Endodermal cell (in vitro differentiated cells): Measurements from ENCODE around the gene OR2A14. TPM values are rescaled to one million over a fixed set of nuclear protein-coding genes. Genes with fewer than 3 reads are reported as not detected.
A peak's percentile ranks its signal among the peaks of the same experiment; 100 is the strongest.

Experiments used
- DNase-seq: peaks from one replicate; pipeline ENCODE4 v3.0.0-alpha.2; 2017
- H3K27ac ChIP-seq: 2 replicates; pipeline ENCODE4 v1.5.1; 2013; ENCODE audit warnings: mild to moderate bottlenecking, low read depth, low read length, moderate library complexity
- H3K27me3 ChIP-seq: 2 replicates; pipeline ENCODE4 v1.6.1; 2013; ENCODE audit warnings: mild to moderate bottlenecking, low read length, moderate library complexity; ENCODE audit not compliant: insufficient read depth, control insufficient read depth, poor library complexity, severe bottlenecking
- H3K36me3 ChIP-seq: 2 replicates; pipeline ENCODE4 v1.7.0; 2013; ENCODE audit warnings: mild to moderate bottlenecking, low read length, moderate library complexity; ENCODE audit not compliant: control insufficient read depth, insufficient read depth
- H3K4me1 ChIP-seq: one replicate; pipeline ENCODE4 v1.7.0; 2013; ENCODE audit warnings: low read length; ENCODE audit not compliant: control insufficient read depth, insufficient read depth
- H3K4me3 ChIP-seq: 2 replicates; pipeline ENCODE4 v1.5.1; 2013; ENCODE audit warnings: mild to moderate bottlenecking, low read length, moderate library complexity
- H3K9ac ChIP-seq: 2 replicates; pipeline ENCODE4 v1.6.1; 2013; ENCODE audit warnings: mild to moderate bottlenecking, low read length, moderate library complexity; ENCODE audit not compliant: poor library complexity, severe bottlenecking; ENCODE audit errors: extremely low read depth
- H3K9me3 ChIP-seq: 2 replicates; pipeline ENCODE4 v1.6.1; 2013; ENCODE audit warnings: mild to moderate bottlenecking, low read length, moderate library complexity; ENCODE audit not compliant: control insufficient read depth
- H3K27ac Mint-ChIP-seq: 2 replicates; pipeline ENCODE4 v1.8.0; 2020; ENCODE audit warnings: mixed read lengths
- H3K27me3 Mint-ChIP-seq: 2 replicates; pipeline ENCODE4 v1.8.0; 2021; ENCODE audit warnings: mild to moderate bottlenecking, mixed read lengths; ENCODE audit not compliant: insufficient read depth
- H3K36me3 Mint-ChIP-seq: 2 replicates; pipeline ENCODE4 v1.8.0; 2020; ENCODE audit warnings: low read depth, mixed read lengths
- H3K4me1 Mint-ChIP-seq: 2 replicates; pipeline ENCODE4 v1.8.0; 2020; ENCODE audit warnings: mixed read lengths
- H3K4me3 Mint-ChIP-seq: 2 replicates; pipeline ENCODE4 v1.8.0; 2020; ENCODE audit warnings: mild to moderate bottlenecking, moderate library complexity, mixed read lengths
- H3K9me3 Mint-ChIP-seq: 2 replicates; pipeline ENCODE4 v1.8.0; 2020; ENCODE audit warnings: mild to moderate bottlenecking, mixed read lengths
- WGBS, 2 experiments: methylation state at CpG; one replicate each; pipeline versions ENCODE4 v1.1.5 to v1.1.7; 2013; ENCODE audit warnings: missing lambda C conversion rate in 2 of 2, mixed read lengths in 1 of 2; ENCODE audit not compliant: insufficient coverage in 1 of 2, insufficient read length in 1 of 2; 5-methylcytosine and 5-hydroxymethylcytosine counted together
- total RNA-seq, 2 donors: library from RNA; stranded (reverse); fragmentation: NEBNext Ultra II Directional in 1 of 2; extraction: Animal tissue kit (Norgen Biotek cat#: 25700) in 1 of 2; gene quantifications; 2 replicates in 1 of 2; 3 replicates in 1 of 2; pipeline ENCODE4 v1.2.1, GENCODE V29; 2021
- TF ChIP-seq, protein P1 (sequence below): fragments of 200-600 bp; sonication (generic); conservative IDR thresholded peaks from 2 replicates; pipeline ENCODE4 v1.5.0; 2021; ENCODE audit warnings: antibody characterized with exemption, mild to moderate bottlenecking

Gene OR2A14
- total RNA-seq, 2 donors from 2014 or later: not detected

DNA sequence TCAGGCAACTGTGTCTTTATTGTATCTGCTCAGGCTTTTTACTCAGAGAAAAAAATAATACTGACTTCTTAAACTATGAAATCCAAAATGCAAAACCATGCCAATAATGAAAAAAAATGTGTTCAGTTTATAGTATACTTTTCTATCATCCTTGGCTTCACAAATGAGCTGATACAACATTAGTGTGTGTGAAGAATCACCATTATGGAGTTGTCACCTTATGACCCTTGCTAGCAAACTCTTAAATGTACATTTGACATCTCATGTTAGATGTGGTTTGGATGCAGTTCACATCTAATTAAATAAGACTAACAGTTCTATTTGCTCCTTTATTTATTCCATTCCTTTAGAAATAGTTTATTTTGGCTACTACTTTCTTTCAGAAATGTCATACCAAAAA is 17.8 kb upstream of the OR2A14 start:
- H3K9ac ChIP-seq: no peak overlapping the region
- Mint-ChIP-seq H3K36me3 (no peaks in the 10 kb centered on the region), H3K9me3 (no peaks in the 10 kb centered on the region), H3K27me3 (no peaks in the 10 kb centered on the region), H3K27ac (no peak overlapping the region), H3K4me3 (no peak overlapping the region), H3K4me1 (no peaks in the 10 kb centered on the region)
- H3K27me3 ChIP-seq: no peaks in the 10 kb centered on the region
- no peak for DNase-seq
- no peaks in the 10 kb centered on the region for H3K4me1 ChIP-seq
- H3K9me3 ChIP-seq: no peaks in the 10 kb centered on the region
- TF ChIP-seq, protein P1, sequence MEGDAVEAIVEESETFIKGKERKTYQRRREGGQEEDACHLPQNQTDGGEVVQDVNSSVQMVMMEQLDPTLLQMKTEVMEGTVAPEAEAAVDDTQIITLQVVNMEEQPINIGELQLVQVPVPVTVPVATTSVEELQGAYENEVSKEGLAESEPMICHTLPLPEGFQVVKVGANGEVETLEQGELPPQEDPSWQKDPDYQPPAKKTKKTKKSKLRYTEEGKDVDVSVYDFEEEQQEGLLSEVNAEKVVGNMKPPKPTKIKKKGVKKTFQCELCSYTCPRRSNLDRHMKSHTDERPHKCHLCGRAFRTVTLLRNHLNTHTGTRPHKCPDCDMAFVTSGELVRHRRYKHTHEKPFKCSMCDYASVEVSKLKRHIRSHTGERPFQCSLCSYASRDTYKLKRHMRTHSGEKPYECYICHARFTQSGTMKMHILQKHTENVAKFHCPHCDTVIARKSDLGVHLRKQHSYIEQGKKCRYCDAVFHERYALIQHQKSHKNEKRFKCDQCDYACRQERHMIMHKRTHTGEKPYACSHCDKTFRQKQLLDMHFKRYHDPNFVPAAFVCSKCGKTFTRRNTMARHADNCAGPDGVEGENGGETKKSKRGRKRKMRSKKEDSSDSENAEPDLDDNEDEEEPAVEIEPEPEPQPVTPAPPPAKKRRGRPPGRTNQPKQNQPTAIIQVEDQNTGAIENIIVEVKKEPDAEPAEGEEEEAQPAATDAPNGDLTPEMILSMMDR: no peak
- no peak overlapping the region for H3K27ac ChIP-seq
- no peaks in the 10 kb centered on the region for H3K36me3 ChIP-seq
- no peak overlapping the region for H3K4me3 ChIP-seq

DNA sequence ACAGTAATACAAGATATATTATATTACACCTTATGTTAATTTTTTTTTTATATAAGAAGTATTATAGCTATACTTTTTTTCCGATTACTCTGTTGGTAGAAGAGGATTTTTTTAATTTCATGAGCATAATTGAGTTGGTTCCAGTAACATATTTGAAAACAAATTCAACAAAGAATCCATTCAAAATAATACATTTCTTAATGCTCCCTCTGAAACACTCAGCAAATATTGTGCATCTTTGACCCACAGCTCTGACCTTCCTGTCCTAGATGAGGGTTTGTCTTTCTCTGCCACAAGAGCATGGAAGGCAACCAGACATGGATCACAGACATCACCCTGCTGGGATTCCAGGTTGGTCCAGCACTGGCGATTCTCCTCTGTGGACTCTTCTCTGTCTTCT is 13.7 kb upstream of the OR2A14 start, which contains the start of gene OR2A2:
TSS of gene OR2A2 (plus strand) at position 301 of the 400 bp plus-strand sequence. CDS start at position 301, 0 bp downstream.
- no peak within 1 kb of the TSS for H3K4me3 Mint-ChIP-seq
- H3K9me3 Mint-ChIP-seq: no peaks in the 10 kb centered on the region
- no peaks in the 10 kb centered on the region for H3K9me3 ChIP-seq
- TF ChIP-seq, protein P1: no peak
- H3K9ac ChIP-seq: no peak within 1 kb of the TSS
- no peaks in the 10 kb centered on the region for H3K4me1 ChIP-seq
- H3K27ac Mint-ChIP-seq: no peak within 1 kb of the TSS
- H3K4me3 ChIP-seq: no peak within 1 kb of the TSS
- peaks cover 2% of the 10 kb centered on the region for H3K27me3 Mint-ChIP-seq
- no peaks in the 10 kb centered on the region for H3K36me3 Mint-ChIP-seq
- no peaks in the 10 kb centered on the region for H3K36me3 ChIP-seq
- 88% methylated on average over 1 of the region's 2 CpGs; no CpG with 5 or more reads in 1 of the 2 experiments for WGBS, 2 experiments
- no peak for DNase-seq
- no peaks in the 10 kb centered on the region for H3K27me3 ChIP-seq
- no peak within 1 kb of the TSS for H3K27ac ChIP-seq
- no peaks in the 10 kb centered on the region for H3K4me1 Mint-ChIP-seq

DNA sequence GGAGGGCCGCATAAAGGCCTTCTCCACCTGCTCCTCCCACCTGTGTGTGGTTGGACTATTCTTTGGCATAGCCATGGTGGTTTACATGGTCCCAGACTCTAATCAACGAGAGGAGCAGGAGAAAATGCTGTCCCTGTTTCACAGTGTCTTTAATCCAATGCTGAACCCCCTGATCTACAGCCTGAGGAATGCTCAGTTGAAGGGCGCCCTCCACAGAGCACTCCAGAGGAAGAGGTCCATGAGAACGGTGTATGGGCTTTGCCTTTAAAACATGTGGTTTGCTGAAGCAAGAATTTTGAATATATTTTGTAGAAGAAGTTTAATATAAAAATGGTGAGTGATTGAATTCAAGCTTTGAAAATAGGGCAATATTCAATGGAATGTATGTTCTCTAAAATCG is 12.7 kb upstream of the OR2A14 start:
- H3K4me3 ChIP-seq: no peak overlapping the region
- H3K9ac ChIP-seq: no peak overlapping the region
- Mint-ChIP-seq H3K36me3 (no peaks in the 10 kb centered on the region), H3K9me3 (no peaks in the 10 kb centered on the region), H3K4me1 (no peaks in the 10 kb centered on the region), H3K27me3 (peaks cover 2% of the 10 kb centered on the region), H3K4me3 (no peak overlapping the region), H3K27ac (no peak overlapping the region)
- WGBS, 2 experiments: 91% methylated on average over 3 to 5 of the region's 5 CpGs
- H3K27ac ChIP-seq: no peak overlapping the region
- H3K36me3 ChIP-seq: no peaks in the 10 kb centered on the region
- TF ChIP-seq, protein P1: peak; percentile 39
- H3K27me3 ChIP-seq: no peaks in the 10 kb centered on the region
- H3K9me3 ChIP-seq: no peaks in the 10 kb centered on the region
- no peak for DNase-seq
- no peaks in the 10 kb centered on the region for H3K4me1 ChIP-seq
